Lower lobe of right lung (tissue), 2 donors: ENCODE results near the gene TICAM1. TPM values are rescaled to one million over a fixed set of nuclear protein-coding genes. Genes with fewer than 3 reads are reported as not detected.
"Not testable (repeated sequence)": the region's sequence is repeated elsewhere in the genome, so short reads cannot be mapped to it uniquely, and the experiment has no call there.

ENCODE experiments used
- ATAC-seq, 2 donors: fragments of 200-7000 bp; cut with Tn5 transposase; one replicate each; pipeline ENCODE4 v1.9.1; 2020 to 2022; ENCODE audit warnings: mild to moderate bottlenecking in 2 of 2, moderate library complexity in 2 of 2
- DNase-seq: peaks from one replicate; pipeline ENCODE4 v3.0.0-alpha.2; 2020
- H3K27ac ChIP-seq: fragments of 200-600 bp; one replicate; pipeline ENCODE4 v1.8.0; 2022
- H3K27me3 ChIP-seq: fragments of 200-600 bp; one replicate; pipeline ENCODE4 v1.8.0; 2022; ENCODE audit warnings: low read depth
- H3K36me3 ChIP-seq: fragments of 200-600 bp; one replicate; pipeline ENCODE4 v1.8.0; 2022; ENCODE audit warnings: mild to moderate bottlenecking
- H3K4me1 ChIP-seq: fragments of 200-600 bp; one replicate; pipeline ENCODE4 v1.8.0; 2022
- H3K4me3 ChIP-seq: fragments of 200-600 bp; one replicate; pipeline ENCODE4 v1.8.0; 2022; ENCODE audit warnings: mild to moderate bottlenecking
- H3K9me3 ChIP-seq: fragments of 200-600 bp; one replicate; pipeline ENCODE4 v1.8.0; 2022
- intact Hi-C: fragments of 100-400 bp; cut with DNase I; formaldehyde crosslinking; loops from one replicate; pipeline ENCODE4 v1.11.0; 2022
- total RNA-seq: library from RNA; stranded (reverse); fragmentation: NEBNext Ultra II Directional; extraction: Animal tissue kit (Norgen Biotek cat#: 25700); gene quantifications from one replicate; pipeline ENCODE4 v1.2.1, GENCODE V29; 2021
- TF ChIP-seq, protein P1 (sequence below): fragments of 200-600 bp; IDR thresholded peaks from one replicate; pipeline ENCODE4 v1.8.0; 2022; ENCODE audit warnings: antibody characterized with exemption, mild to moderate bottlenecking
- donor health status: DM: no; HTN: yes; CAD: no; lungs with severe emphysema.

The TICAM1 gene
- total RNA-seq, 1 donor from 2014 or later: 14.6 TPM

DNA sequence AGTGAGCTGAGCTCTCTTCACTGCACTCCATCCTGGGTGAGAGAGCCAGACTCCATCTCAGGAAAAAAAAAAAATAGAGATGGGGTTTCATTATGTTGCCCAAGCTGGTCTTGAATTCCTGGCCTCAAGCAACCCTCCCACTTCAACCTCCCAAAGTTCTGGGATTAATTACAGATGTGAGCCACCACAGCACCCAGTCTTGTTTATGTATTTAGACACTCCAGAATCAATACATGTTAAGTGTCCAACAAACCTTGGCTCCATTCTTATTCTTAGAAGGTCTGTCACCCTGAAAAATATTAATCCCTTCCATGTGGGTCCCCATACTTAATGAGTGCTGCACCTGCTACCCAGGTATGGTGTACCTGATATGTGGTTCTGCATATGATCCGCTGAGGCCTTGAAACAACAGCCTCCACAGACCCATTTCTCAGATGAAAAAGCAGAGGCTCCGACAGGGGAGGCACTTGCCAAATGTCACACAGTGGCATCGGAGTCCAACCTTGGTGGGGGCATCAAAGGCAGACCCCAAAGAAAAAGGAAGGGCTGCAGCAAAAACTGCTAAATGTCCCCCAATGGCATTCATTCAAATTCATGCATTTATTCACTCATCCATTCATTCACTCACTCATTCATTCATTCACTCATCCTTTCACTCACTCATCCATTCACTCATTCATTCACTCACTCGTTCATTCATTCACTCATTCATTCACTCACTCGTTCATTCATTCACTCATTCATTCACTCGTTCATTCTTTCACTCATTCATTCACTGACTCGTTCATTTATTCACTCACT lies 16.7 kb downstream of the TICAM1 start:
- TF ChIP-seq, protein P1, sequence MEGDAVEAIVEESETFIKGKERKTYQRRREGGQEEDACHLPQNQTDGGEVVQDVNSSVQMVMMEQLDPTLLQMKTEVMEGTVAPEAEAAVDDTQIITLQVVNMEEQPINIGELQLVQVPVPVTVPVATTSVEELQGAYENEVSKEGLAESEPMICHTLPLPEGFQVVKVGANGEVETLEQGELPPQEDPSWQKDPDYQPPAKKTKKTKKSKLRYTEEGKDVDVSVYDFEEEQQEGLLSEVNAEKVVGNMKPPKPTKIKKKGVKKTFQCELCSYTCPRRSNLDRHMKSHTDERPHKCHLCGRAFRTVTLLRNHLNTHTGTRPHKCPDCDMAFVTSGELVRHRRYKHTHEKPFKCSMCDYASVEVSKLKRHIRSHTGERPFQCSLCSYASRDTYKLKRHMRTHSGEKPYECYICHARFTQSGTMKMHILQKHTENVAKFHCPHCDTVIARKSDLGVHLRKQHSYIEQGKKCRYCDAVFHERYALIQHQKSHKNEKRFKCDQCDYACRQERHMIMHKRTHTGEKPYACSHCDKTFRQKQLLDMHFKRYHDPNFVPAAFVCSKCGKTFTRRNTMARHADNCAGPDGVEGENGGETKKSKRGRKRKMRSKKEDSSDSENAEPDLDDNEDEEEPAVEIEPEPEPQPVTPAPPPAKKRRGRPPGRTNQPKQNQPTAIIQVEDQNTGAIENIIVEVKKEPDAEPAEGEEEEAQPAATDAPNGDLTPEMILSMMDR: no peak
- Histone ChIP-seq H3K9me3 (no peaks in the 10 kb centered on the region), H3K27me3 (no peaks in the 10 kb centered on the region), H3K27ac (no peak overlapping the region), H3K36me3 (peaks cover 35% of the 10 kb centered on the region), H3K4me1 (peaks cover 34% of the 10 kb centered on the region), H3K4me3 (peak overlapping the region; percentile 41)
- ATAC-seq (no peak), DNase-seq (no peak)
- intact Hi-C loops: no loop called here

DNA sequence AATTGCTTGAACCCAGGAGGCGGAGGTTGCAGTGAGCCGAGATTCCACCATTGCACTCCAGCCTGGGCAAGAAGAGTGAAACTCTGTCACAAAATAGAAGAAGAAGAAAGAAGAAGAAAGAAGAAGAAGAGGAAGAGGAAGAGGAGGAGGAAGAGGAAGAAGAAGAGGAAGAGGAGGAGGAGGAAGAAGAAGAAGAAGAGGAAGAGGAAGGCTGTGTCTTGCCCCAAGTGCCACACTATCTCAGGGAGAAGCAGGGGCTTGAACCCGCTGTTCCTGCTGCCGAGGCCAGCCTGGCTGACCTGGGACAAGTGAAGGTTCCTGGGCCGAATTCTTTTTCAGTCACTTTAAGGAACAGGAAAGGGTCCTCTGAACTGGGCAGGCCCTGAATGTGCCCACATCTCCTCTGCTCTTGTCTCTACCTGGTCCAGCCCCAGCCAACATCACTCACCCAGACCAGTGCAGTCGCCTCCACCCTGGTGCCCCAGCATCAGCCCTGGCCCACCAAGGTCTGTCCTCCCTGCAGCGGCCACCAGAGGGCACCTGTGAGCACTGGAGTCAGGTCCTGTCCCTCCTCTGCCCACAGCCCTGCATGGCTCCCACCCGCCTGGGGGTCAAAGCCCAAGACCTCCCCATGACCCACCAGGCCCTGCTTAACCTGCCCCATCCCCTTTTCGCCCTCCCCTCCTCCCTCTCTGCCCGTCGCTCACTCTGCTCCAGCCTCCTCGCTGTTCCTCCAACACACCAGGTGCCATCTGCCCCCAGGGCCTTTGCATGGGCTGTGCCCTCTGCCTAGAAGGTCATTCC lies 20.0 kb downstream of the TICAM1 start:
- no peaks in the 10 kb centered on the region for H3K27me3 ChIP-seq
- DNase-seq: peak; percentile 89
- no peak overlapping the region for H3K4me3 ChIP-seq
- no peak overlapping the region for H3K27ac ChIP-seq
- H3K36me3 ChIP-seq: peaks cover 4% of the 10 kb centered on the region
- no peaks in the 10 kb centered on the region for H3K9me3 ChIP-seq
- peak; percentile 69 to 85 for ATAC-seq
- intact Hi-C loops: no loop called here
- peaks cover 43% of the 10 kb centered on the region for H3K4me1 ChIP-seq
- TF ChIP-seq, protein P1: peak; percentile 94

GRCh38 chr19:4807188-4807587 lies 24.3 kb downstream of the TICAM1 start:
- intact Hi-C loops: loop anchor here (5.0 kb wide), 1 partner anchor 45 kb away; no protein-coding TSS in a partner anchor
- DNase-seq: peak; percentile 81
- TF ChIP-seq, protein P1: no peak
- Histone ChIP-seq H3K27me3 (no peaks in the 10 kb centered on the region), H3K27ac (peak overlapping the region; percentile 53), H3K4me3 (no peak overlapping the region), H3K9me3 (no peaks in the 10 kb centered on the region), H3K36me3 (no peaks in the 10 kb centered on the region), H3K4me1 (peaks cover 14% of the 10 kb centered on the region)
- ATAC-seq: peak; percentile 24 to 64

GRCh38 chr19:4806384-4806783 lies 25.1 kb downstream of the TICAM1 start:
- peak overlapping the region; percentile 53 for H3K27ac ChIP-seq
- no peak for ATAC-seq
- TF ChIP-seq, protein P1: no peak
- H3K4me3 ChIP-seq: no peak overlapping the region
- H3K4me1 ChIP-seq: peaks cover 10% of the 10 kb centered on the region
- DNase-seq: no peak
- no peaks in the 10 kb centered on the region for H3K27me3 ChIP-seq
- H3K36me3 ChIP-seq: no peaks in the 10 kb centered on the region
- H3K9me3 ChIP-seq: no peaks in the 10 kb centered on the region
- intact Hi-C loops: loop anchor here (5.0 kb wide), 1 partner anchor 46 kb away; no protein-coding TSS in a partner anchor

DNA sequence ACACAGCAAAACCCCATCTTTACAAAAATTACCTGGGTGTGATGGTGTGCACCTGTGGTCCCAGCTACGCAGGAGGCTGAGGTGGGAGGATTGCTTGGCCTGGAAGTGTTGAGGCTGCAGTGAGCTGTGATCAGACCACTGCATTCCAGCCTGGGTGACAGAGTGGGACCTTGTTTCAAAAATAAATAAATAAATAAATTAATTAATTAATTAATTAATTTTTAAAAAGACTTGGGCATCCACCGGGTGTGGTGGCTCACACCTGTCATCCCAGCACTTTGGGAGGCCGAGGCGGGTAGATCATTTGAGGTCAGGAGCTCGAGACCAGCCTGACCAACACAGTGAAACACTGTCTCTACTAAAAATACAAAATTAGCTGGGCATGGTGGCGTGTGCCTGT lies 26.4 kb downstream of the TICAM1 start:
- ATAC-seq, H3K27ac ChIP-seq, H3K27me3 ChIP-seq, H3K9me3 ChIP-seq, DNase-seq, H3K4me3 ChIP-seq, H3K36me3 ChIP-seq: not testable (repeated sequence)
- intact Hi-C loops: loop anchor here (5.0 kb wide), 1 partner anchor 47 kb away; no protein-coding TSS in a partner anchor
- H3K4me1 ChIP-seq: peaks cover 10% of the 10 kb centered on the region
